ENCODE measurements around the gene ZNF608.
A peak's percentile ranks its signal among the peaks of the same experiment; 100 is the strongest.

Gene ZNF608

DNA sequence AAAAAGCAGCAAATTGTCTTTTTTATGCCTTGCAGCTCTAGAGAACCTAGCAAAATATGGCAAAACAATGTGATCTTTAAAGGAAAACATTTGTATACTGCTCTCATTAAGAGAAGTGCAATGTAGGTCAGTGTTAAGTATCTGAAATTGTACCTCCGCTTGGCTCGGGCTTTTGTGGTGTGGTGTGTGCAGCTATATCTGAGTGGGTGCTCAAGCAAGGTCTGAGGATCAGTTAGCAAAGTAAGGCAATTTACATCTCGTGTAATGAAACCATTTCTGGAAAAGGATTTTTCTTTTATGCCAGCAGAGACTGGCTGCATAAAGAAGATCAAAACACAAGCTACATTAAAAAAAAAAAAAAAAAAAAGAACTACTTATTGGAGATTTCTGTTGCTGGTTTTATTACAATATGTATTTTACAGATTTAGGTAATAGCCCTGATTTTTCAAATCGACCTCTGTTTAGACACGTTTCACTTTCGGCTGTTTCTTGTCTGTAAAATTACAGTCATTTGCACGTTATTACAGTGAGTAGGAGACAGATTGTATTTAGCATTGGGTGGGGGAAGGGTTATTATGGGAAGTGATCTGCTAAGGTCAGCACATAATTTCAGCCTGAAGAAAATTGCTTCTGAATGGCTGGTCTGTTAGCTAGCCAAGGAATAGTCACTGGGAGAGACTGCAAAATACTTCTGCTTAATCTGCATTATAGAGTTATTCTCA is 7.9 kb upstream of the ZNF608 start:
- no peak for DNase-seq

DNA sequence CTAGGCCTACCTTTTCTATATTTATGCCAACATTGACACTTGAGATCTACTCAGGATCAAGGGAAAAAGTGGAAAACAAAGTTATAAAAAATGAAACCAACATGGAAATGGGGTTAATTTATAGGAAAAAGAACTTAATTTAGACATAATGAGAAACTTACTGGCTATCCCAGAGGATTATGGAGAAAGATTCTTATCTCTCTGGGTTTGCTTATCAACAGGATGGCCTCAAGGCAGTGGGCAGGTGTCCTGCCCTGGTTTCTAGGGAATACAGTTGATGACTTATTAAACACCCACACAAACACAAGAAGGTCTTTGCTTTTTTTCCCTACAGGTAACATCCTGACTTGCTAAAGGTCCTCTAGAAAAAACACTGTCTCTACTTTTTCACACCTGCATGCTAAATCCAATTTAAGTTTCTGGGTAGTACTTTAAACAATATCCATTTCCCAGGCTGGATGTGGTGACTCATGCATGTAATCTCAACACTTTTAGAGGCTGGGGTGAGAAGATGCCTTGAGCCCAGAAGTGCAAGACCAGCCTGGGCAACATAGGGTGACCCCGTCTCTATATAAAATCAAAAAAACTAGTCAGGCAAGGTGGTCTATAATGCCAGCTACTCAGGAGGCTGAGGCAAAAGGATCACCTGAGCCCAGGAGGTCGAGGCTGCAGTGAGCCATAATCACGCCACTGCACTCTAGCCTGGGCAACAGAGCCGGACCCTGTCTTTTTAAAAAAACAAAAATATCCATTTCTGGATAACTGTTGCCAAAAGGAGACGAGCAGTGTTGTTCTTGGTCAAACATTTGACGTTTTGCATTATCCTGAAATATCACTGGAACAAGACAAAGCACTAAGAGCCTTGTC is 6.6 kb upstream of the ZNF608 start:
- no peak for DNase-seq

DNA sequence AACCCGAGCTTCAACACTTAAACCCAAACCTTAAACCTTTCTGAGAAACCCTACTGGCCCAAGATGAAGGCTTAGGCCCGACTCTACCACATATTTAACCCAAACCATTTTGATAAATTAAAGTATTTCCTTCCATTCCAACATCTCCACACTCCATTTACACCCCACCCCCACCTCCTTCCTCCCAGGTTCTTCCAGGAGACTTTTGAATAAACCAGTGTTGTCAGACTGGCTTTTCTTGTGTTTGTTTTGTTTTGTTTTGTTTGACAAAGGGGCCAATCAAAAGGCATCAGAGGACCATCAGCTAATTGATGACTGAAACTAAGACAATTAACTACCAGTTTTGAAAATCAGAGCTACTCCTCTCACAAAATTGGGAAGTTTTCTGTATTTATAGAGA is 4.6 kb upstream of the ZNF608 start:
- DNase-seq: no peak

DNA sequence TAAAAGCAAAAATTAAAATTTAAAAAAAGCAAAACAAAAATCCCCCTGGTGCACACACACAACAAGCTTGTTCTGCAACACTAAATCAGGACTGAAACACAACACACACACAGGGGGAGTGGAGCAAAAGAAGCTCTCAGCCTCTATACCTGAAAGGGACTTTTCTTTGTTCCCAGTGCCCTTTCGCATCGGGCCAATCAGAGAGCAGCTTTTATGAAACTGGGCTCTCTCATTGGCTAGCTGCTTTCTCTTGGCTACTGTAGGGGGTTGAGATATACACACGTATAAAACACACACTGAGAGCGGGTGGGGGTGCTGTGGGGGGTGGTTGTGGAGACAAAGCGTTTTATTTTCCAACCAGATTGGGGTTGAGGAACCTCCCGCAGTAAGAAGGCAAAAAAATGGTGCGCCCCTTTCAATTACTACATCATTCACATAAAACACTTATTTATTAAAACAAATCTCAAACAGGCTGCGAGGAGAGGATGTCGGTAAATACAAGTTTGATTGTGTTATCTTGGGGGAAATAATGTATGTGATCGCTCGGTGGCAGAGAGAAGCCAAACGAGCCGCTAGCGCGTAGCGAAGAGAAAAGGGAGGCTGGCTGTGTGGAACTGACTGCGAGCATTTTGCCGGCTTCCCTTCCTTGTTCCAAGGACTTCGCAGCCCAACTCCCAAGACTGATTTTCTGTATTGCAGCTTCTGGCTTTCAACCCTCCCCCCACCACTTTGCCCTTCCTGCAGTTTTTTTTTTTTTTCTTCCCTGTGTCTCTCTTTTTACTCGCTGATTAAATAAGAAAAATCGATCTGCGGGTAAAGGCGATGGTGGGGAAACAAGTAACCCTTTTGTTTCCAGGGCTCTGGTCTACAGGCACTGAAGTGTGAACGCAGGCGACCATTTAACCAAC is 2.5 kb upstream of the ZNF608 start:
- peak; percentile 92 for DNase-seq

DNA sequence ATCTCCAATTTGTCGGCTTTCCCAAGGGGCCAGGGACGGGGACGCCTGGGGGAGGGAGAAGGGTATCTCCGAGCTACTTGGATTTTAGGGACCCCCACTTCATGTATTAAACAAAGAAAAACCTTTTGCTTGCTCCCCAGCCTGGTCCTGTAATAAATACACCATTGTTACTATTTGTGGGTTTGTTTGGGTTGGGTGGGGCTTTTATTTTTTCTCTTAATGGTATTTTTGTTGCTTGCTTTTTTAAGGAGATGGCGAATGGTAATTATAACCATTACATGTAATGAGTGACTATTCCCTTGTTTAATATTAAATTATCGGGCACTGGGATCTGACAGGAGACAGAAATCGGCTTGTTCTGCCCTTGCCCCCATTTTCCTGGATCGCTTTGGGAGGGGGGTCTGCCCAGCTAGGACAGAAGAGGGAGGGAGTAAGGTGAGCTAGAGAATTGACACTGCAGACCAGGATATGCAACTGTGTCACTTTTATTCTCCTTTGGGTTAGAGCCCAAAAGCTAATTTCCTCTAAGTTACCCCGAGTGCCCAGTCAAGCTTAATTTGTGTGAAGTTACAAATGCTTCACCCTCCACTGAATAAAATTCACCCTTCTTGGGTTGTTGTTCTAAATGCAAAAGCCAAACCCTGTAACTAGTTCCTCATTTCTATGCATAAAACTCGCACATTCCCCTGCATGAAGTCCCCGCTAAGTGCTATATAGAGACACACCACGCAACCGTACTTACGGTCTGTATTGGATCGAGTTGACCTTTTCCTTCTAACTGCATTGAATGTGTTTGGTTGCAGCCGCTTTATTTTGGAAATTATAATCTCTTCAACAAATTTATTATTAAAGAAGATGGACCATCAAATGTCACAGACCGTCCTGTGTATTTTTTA is 1.6 kb upstream of the ZNF608 start:
- DNase-seq: no peak

DNA sequence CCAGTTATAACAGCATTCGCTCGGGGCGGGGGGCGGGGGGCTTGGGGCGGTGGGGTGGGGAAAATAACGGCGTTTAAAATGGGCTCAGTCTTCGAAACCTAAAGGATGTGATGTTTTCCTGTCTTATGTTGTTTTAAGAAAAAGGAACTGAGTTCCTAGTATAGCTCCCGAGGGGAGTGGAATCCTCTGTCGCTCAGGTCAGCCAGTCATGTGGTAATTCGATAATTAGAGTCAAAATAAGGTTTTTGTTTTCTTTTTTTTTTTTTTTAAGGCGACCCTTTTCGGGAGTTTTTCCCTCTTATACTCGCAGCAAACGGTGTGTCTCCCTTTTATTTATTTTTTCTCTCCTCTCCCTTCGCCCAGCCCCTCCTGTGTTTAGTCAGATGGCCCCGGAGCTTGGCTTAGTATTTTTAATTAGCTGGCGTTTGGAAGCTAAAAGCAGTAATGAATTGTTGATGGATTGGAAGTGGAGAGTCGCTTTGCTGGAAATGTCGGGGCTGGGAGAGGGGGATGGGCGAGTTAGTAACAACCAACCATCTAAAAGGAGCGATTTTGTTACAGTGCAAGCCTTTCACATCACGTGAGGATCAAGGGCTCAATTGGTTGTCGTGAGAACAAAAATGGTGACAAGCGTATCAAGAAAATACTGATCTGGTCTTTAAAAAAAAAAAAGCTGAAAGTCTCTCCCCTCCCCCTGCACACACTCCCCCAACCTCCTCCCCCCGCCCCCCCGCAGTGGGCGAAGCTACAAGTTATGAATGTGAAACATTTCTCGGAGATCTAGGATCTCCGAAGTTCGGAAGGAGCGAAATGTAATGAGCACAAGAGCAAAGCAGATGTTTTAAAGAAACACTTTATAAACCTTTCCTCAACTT is 714 bp upstream of the ZNF608 start:
- peak; percentile 95 for DNase-seq

DNA sequence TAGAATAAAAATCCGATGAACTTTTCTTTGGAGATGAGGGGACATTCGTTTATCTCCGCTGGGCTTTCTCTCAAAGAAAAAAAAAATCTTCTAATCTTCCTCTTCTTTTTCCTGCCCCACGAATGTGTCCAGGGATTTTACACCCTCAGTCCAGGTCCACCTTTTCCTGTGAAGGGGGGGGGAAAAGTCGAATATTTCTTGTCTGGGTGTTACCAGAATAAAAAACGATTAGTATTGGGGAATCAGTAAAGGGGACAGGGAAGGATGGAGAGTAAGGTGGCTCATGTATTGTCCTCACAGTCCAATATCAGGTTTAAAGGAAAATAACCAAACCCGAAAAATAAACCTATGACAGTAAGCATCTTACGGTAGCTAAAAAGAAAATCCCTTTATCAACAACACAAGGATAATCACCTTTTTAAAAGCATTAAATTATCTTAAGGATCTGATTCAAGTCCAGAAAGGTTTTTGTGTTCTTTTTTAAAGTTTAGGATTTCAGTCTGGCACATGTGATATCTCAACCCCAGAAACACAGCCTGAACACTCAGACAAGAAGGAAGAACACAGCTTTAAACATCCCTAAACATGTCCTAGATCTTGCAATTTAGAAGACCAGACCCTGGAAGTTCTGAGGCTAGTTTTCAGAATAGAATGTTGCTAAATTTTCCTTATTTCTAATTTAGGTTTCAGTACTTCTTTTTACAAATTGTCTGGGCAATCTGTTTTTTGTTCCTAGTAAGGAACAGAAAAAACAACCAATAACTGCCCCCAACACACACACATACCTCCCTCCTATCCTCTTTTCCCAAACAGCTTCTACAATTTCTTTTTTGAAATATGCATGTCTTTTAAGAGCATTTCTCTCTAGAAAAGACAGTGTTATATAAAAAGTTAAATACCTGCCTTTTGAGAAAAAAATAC is 1.2 kb downstream of the ZNF608 start:
- no peak for DNase-seq

DNA sequence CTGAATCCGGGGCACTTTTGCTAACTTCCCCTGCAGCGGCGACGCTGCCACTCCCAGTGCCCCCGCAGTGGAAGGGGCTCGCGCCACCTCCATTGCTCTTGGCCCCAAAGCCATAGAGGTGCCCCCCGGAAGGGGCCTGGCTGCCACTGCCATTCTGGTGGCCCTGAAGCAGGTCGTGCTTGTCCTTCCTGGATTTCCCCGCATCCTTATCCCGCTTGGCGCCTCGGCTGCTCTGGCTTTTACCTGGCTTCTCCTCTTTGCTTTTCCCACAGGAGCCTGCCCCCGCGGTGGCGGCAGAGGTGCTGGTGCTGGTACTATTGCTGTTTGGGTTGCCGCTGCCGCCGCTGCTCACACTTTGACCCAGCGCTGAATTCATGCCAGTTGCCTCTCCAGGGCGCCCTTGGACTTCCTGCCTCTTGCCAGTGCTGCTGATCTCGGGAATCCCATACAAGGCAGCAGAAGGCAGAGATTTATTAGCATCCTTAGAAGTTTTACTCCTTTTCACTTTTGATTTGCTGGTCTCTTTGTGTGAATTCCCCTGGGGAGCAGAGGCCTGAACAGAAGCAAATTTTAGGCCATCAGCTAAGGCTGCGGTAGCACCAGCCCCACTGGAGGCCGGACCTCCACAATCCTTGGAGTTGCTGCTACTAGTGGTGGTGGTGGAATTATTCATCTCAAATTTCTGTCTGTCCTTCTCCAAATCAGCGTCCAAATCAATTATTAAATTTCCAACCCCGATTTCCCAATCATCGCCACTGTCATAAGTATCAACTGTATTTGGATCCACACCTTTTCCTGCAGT is 2.1 kb downstream of the ZNF608 start:
- no peak for DNase-seq

DNA sequence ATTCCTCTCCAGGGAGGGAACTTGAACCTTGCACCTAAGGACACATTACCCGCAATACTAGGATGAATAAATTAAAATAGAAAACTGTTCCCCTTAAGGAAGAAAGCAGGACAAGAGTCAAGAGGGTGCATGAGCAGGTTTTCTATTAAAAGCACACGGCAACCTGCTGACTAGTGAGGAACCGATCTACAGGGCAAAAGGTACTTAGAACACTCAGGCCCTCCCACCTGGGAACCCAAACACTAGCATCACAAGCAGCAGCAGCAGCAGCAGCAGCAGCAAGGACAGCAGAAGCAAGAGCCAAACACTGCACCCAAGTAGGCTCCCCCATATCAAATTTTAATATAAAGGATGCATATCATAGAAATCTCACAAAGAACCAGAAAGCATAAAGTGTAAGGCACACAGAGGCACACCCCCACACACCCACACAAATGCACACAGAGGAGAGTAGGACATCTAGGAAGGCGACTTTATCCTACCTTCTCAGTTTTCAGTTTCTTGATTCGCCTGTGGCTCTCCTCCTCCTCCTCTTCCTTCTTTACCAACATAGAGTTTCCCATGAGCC is 2.8 kb downstream of the ZNF608 start:
- DNase-seq: no peak

DNA sequence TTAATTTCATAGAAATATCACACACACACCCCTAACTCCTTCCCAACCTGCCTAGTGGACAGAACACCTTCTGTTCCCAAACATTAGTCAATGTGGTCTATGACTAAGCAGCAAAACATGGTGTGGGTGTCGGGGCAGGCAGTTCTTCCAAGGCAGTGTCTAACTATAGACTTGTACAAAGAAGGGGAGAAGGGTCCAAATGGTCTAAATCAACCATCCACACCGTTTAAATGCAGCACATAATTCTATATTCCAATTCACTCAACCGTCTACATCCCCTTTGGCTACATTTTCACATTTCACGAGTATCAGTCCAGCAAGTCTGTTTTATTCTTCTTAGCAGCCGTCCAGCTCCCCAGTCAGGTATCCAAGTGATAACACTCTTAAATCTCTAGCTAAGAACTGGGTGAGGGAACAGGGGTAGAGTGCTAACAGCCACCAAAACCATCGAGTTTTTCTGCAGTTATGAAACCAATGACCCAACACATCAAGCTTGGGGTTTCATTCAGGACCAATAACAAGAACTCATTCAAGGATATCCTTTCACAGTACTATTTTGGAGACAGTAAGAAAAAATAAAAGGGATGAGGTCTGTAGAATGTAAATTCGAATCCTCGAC is 3.3 kb downstream of the ZNF608 start:
- DNase-seq: peak; percentile 83

DNA sequence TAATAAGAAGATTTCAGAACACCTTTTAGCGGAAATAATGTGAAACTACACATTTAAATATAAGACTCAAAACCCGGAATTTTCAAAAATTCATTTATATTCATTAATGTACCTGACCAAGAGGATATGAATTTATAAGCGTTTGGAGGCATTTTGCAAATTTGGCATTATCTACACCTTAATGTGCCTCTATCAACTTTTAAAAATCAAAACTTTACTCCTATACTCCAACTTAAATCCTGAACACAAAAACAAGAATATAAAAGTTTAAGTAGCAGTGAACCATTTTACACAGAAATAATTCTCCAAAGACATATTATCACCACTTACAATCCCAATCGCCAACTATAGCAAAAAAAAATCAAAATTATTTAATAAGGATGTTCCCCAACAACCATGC is 3.9 kb downstream of the ZNF608 start:
- DNase-seq: no peak

DNA sequence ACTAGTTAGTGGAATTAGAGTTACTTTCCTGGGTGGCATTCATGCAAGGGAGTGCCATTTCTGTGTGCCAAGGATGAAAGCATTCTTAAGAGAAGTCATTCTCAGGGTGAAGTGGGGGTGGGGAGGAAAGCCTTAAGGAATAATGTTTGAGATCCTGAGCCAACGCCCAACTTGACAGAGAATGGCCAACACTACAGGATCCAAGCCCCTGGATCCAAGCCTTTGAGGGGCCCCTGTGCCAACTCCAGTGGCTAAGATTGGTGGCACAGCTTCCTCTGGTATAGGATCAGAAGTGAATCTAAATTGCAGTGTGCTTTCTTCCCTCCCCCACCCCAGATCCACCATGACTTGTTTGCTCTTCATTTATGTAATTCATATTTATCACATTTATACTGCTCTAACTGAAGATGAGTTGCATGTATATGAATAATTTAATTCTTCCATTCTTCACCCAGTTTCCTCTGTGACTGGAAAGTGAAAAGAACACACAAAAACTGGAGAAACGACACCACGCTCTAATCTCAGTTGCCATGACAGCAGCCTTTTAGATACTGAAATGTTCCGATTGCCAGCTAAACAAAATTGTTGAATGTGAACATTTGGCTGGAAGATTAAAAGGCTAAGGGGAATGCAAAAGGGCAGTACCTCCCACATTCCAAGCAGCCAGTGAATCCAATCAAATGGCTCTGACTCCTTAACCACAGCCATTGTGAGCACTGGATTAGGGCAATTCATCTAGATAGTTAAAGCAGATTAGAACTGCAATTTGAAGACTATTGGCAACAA is 4.5 kb downstream of the ZNF608 start:
- peak; percentile 91 for DNase-seq

DNA sequence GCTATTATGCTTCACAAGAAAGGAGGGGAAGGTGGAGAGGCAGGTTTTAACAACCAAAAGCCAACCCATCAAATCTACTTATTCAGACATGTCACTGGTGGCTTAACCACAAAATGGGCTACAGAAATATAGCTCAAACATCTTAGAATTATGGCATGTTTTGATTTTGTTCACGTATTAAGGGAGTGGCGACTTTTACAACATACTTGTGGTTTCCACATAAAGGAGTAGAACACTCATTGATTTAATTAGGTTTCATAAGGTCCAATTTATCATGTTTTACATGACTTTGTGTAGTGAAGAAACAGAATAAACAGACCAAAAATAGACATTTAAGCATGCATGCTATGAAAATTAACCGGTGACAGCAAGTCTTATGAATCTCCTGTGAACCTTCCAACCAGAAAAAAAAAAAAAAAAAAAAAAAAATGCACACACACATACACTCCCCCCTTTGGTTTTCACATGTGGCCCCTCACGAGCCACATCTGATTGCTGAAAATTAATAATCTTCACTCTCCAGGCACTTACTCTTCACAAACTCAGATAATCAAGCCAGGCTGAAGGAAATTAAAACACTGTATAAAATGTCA is 5.4 kb downstream of the ZNF608 start:
- peak; percentile 95 for DNase-seq

DNA sequence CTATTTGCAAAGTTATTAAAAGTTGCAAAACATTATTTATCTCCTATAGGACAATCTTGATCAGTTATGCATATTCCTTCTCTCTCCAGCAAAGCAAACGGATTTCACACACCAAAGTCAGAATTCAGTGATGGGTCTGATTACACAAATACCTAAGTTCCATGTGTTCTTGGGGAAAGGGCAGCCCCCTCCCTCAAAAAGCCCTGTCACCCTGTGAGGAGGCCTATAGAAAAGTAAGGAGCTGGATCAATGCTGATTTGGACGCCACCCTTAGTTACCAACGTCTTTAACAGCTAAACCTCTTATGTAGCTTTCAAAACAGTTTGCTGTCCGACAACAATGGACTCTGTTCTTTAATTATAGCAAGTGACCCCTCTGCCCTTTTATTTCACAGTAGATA is 6.4 kb downstream of the ZNF608 start:
- DNase-seq: no peak

DNA sequence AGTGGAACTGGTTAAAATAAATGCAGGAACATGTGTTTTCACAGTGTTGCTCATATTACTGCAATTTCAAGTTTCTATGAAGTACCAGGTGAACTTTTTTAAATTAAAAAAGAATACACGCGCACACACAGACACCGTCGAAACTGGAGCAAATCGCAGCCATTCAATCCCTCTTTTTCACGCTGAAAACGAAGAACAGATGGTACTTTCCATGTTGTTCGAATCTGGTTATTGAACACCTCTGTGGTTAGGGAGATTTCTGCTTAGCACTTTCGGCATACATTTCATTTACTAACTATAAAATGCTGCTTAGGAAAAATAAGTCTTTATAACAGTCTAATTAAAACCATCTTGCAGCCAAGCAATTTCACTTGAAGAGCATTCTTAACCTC is 6.8 kb downstream of the ZNF608 start:
- no peak for DNase-seq

DNA sequence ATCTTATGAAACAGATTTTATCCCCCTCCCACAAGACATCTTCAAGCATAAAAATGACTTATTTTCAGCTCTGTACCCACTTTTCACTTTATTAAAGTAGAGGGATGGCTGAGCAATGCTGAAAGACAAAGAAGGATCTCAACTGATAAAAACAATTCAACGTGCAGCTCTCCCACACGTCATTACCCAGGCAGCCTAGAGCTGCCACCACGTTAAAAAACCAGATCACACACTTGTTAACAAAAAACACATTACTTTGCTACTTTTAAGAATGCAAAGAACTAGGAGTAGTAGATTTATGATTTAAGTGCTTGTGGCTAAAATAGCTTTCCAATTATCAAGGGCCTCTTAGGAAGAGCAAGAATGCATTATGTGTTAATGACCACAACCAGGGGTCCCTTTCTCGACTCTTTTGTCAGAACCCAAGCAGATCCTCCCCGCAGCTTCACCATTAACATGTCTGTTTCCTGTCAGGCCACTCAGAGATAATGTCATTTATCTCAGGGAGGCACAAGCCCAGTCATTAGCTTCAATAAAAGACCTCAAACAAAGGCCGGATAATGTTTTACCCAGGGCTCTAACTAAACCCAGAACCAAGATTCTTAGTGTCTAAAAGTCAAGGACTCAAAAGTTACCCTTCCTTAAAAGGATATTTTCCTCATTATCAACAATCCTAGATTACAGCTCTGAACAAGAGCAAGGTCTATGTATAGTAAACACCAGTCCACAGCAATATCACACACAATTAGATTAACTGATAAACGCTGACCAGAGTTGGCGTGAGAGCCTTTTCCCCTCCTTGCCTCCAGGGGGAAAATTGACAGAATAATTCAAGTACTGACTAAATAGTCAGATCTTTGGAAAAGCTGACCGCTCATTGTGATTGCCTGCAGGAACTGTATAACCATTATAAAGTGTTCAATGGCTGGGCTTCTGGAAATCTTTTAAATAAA is 7.5 kb downstream of the ZNF608 start:
- DNase-seq: peak; percentile 80
